H9 (cell line): Measurements from ENCODE around the gene IFI44. TPM values are rescaled to one million over a fixed set of nuclear protein-coding genes. Genes with fewer than 3 reads are reported as not detected.

Source experiments
- DNase-seq: peaks from one replicate; pipeline ENCODE4 v3.0.0-alpha.2; 2017
- H2AFZ ChIP-seq: one replicate; pipeline ENCODE4 v1.6.1; 2013; ENCODE audit warnings: mild to moderate bottlenecking, low read length, control low read depth, moderate library complexity
- H2AK5ac ChIP-seq: 2 replicates; pipeline ENCODE4 v1.6.1; 2013; ENCODE audit warnings: low read length, control low read depth, mixed read lengths; ENCODE audit not compliant: insufficient read length
- H2BK120ac ChIP-seq: one replicate; pipeline ENCODE4 v1.6.1; 2013; ENCODE audit warnings: low read depth, mild to moderate bottlenecking, low read length, control low read depth, inconsistent platforms; ENCODE audit not compliant: poor library complexity, severe bottlenecking
- H2BK12ac ChIP-seq: 2 replicates; pipeline ENCODE4 v1.6.1; 2013; ENCODE audit warnings: low read length, control low read depth, mixed read lengths, low read depth; ENCODE audit not compliant: insufficient read length
- H2BK15ac ChIP-seq: 2 replicates; pipeline ENCODE4 v1.6.1; 2013; ENCODE audit warnings: low read depth, low read length, control low read depth
- H2BK20ac ChIP-seq: one replicate; pipeline ENCODE4 v1.6.1; 2013; ENCODE audit warnings: low read depth, mild to moderate bottlenecking, low read length, control low read depth, inconsistent platforms; ENCODE audit not compliant: poor library complexity, severe bottlenecking
- H2BK5ac ChIP-seq: 2 replicates; pipeline ENCODE4 v1.6.1; 2013; ENCODE audit warnings: low read length, control low read depth, mixed read lengths; ENCODE audit not compliant: insufficient read length
- H3K14ac ChIP-seq: 2 replicates; pipeline ENCODE4 v1.6.1; 2013; ENCODE audit warnings: low read length, control low read depth; ENCODE audit not compliant: insufficient read depth
- H3K18ac ChIP-seq: 2 replicates; pipeline ENCODE4 v1.6.1; 2013; ENCODE audit warnings: low read depth, mild to moderate bottlenecking, mixed read lengths, low read length, control low read depth; ENCODE audit not compliant: insufficient read length
- H3K23ac ChIP-seq: 2 replicates; pipeline ENCODE4 v1.6.1; 2013; ENCODE audit warnings: low read length, control low read depth, mixed read lengths, low read depth; ENCODE audit not compliant: insufficient read length
- H3K23me2 ChIP-seq: 2 replicates; pipeline ENCODE4 v1.6.1; 2013; ENCODE audit warnings: low read depth, mild to moderate bottlenecking, mixed read lengths, low read length, control low read depth; ENCODE audit not compliant: insufficient read length, poor library complexity, severe bottlenecking
- H3K27ac ChIP-seq: 2 replicates; pipeline ENCODE4 v1.5.1; 2013; ENCODE audit warnings: low read length, control low read depth, mixed read lengths, low read depth; ENCODE audit not compliant: insufficient read length
- H3K27me3 ChIP-seq: 2 replicates; pipeline ENCODE4 v1.6.1; 2013; ENCODE audit warnings: low read length, control low read depth, inconsistent platforms; ENCODE audit not compliant: insufficient read depth
- H3K4ac ChIP-seq: 2 replicates; pipeline ENCODE4 v1.6.1; 2013; ENCODE audit warnings: low read depth, mild to moderate bottlenecking, control low read depth, inconsistent platforms, low read length, moderate library complexity
- H3K4me1 ChIP-seq: 2 replicates; pipeline ENCODE4 v1.6.1; 2013; ENCODE audit warnings: low read length, control low read depth, inconsistent platforms; ENCODE audit not compliant: insufficient read depth
- H3K4me2 ChIP-seq: 2 replicates; pipeline ENCODE4 v1.6.1; 2013; ENCODE audit warnings: low read length, control low read depth, mixed read lengths; ENCODE audit not compliant: insufficient read length, insufficient read depth
- H3K56ac ChIP-seq: 2 replicates; pipeline ENCODE4 v1.6.1; 2013; ENCODE audit warnings: low read depth, mild to moderate bottlenecking, mixed read lengths, low read length, control low read depth; ENCODE audit not compliant: insufficient read length
- H3K79me1 ChIP-seq: 2 replicates; pipeline ENCODE4 v1.6.1; 2013; ENCODE audit warnings: low read depth, mild to moderate bottlenecking, moderate library complexity, low read length, control low read depth, inconsistent platforms; ENCODE audit not compliant: insufficient read depth, poor library complexity, severe bottlenecking
- H3K79me2 ChIP-seq: 2 replicates; pipeline ENCODE4 v1.6.1; 2013; ENCODE audit warnings: low read length, control low read depth, inconsistent platforms; ENCODE audit not compliant: insufficient read depth
- H3K9ac ChIP-seq: 2 replicates; pipeline ENCODE4 v1.6.1; 2013; ENCODE audit warnings: low read length, control low read depth, mixed read lengths; ENCODE audit not compliant: insufficient read length; ENCODE audit errors: extremely low read depth
- H3K9me3 ChIP-seq: one replicate; pipeline ENCODE4 v1.6.1; 2013; ENCODE audit warnings: low read depth, low read length, inconsistent platforms; ENCODE audit not compliant: control insufficient read depth
- H3T11ph ChIP-seq: one replicate; pipeline ENCODE4 v1.6.1; 2013; ENCODE audit warnings: mild to moderate bottlenecking, low read length, control low read depth, inconsistent platforms
- H4K20me1 ChIP-seq: one replicate; pipeline ENCODE4 v1.6.1; 2013; ENCODE audit not compliant: control insufficient read depth, insufficient read length, insufficient read depth
- H4K5ac ChIP-seq: 2 replicates; pipeline ENCODE4 v1.6.1; 2013; ENCODE audit warnings: low read depth, mild to moderate bottlenecking, mixed read lengths, low read length, control low read depth; ENCODE audit not compliant: insufficient read length
- H4K8ac ChIP-seq: replicated peaks from 2 replicates; pipeline ENCODE4 v1.6.1; 2013; ENCODE audit warnings: low read length, control low read depth, mixed read lengths, low read depth; ENCODE audit not compliant: insufficient read length
- H4K91ac ChIP-seq: 2 replicates; pipeline ENCODE4 v1.6.1; 2013; ENCODE audit warnings: low read depth, mild to moderate bottlenecking, moderate library complexity, mixed read lengths, low read length, control low read depth; ENCODE audit not compliant: insufficient read length
- H3K27ac Mint-ChIP-seq, 3 experiments: 2 replicates in 2 of 3; 3 replicates in 1 of 3; pipeline ENCODE4 v1.8.0; 2020 to 2021; ENCODE audit warnings: mixed read lengths in 3 of 3, mild to moderate bottlenecking in 1 of 3, moderate library complexity in 1 of 3
- H3K27me3 Mint-ChIP-seq: 2 replicates; pipeline ENCODE4 v1.8.0; 2021; ENCODE audit warnings: low read depth, mild to moderate bottlenecking, moderate library complexity, mixed read lengths
- H3K36me3 Mint-ChIP-seq, 3 experiments: 2 replicates in 2 of 3; 3 replicates in 1 of 3; pipeline ENCODE4 v1.8.0; 2020 to 2021; ENCODE audit warnings: low read depth in 3 of 3, mixed read lengths in 3 of 3; ENCODE audit not compliant: insufficient read depth in 1 of 3
- H3K4me1 Mint-ChIP-seq, 2 experiments: 2 replicates each; pipeline ENCODE4 v1.8.0; 2020; ENCODE audit warnings: mixed read lengths in 2 of 2
- H3K4me3 Mint-ChIP-seq, 2 experiments: 2 replicates in 1 of 2; 3 replicates in 1 of 2; pipeline ENCODE4 v1.8.0; 2020 to 2021; ENCODE audit warnings: mild to moderate bottlenecking in 2 of 2, mixed read lengths in 2 of 2, moderate library complexity in 1 of 2
- H3K9me3 Mint-ChIP-seq, 2 experiments: 2 replicates in 1 of 2; 3 replicates in 1 of 2; pipeline ENCODE4 v1.8.0; 2020; ENCODE audit warnings: mild to moderate bottlenecking in 2 of 2, mixed read lengths in 2 of 2, moderate library complexity in 1 of 2
- CTCF ChIP-seq: fragments of 200-600 bp; sonication (generic); conservative IDR thresholded peaks from 3 replicates; pipeline ENCODE4 v1.8.0; 2021; ENCODE audit warnings: antibody characterized with exemption, mild to moderate bottlenecking
- WGBS: extraction: QIAGEN DNeasy Blood & Tissue Kit; methylation state at CpG from one replicate; pipeline ENCODE4 v1.1.7; 2013; ENCODE audit warnings: missing lambda C conversion rate, low lambda C conversion rate, mixed read lengths; ENCODE audit not compliant: insufficient read length; ENCODE audit errors: extremely low coverage; 5-methylcytosine and 5-hydroxymethylcytosine counted together
- total RNA-seq: library from RNA; stranded (reverse); gene quantifications from 2 replicates; pipeline ENCODE4 v1.2.1, GENCODE V29; 2021

The IFI44 gene
- total RNA-seq, 1 experiment from 2014 or later, result not detected

- Histone ChIP-seq H3K27me3 (no peaks in the 10 kb centered on the region), H3T11ph (no peak overlapping the region), H3K23ac (no peak overlapping the region), H3K56ac (no peak overlapping the region), H3K14ac (no peak overlapping the region), H4K91ac (no peak overlapping the region), H2BK5ac (no peak overlapping the region), H2BK15ac (no peak overlapping the region), H3K4me2 (no peak overlapping the region), H2BK20ac (no peak overlapping the region), H3K23me2 (no peaks in the 10 kb centered on the region), H2BK120ac (no peak overlapping the region), H3K27ac (no peak overlapping the region), H4K20me1 (no peaks in the 10 kb centered on the region), H3K4me1 (no peaks in the 10 kb centered on the region), H2BK12ac (no peak overlapping the region), H4K5ac (no peak overlapping the region), H3K79me2 (no peaks in the 10 kb centered on the region), H3K79me1 (no peaks in the 10 kb centered on the region), H3K18ac (no peak overlapping the region), H3K9ac (no peak overlapping the region), H4K8ac (no peak overlapping the region), H2AFZ (no peak overlapping the region), H2AK5ac (no peak overlapping the region), H3K4ac (no peak overlapping the region), H3K9me3 (no peaks in the 10 kb centered on the region)
- no peak overlapping the region for H3K27ac Mint-ChIP-seq
- DNase-seq, result no peak
- no peaks in the 10 kb centered on the region for H3K36me3 Mint-ChIP-seq
- H3K4me3 Mint-ChIP-seq, result no peak overlapping the region
- no peaks in the 10 kb centered on the region for H3K4me1 Mint-ChIP-seq
- H3K9me3 Mint-ChIP-seq, result no peaks in the 10 kb centered on the region
- WGBS, result no CpG with 5 or more reads among the region's 1 CpG
- TF ChIP-seq CTCF, result no peak
- peaks cover 13% of the 10 kb centered on the region; the same call in 1 of the 2 replicates for H3K27me3 Mint-ChIP-seq
Measured at GRCh38 chr1:78672428-78672827, 22.8 kb downstream of the IFI44 start.
